Measurements from ENCODE around the gene TNIK. TPM values are rescaled to one million over a fixed set of nuclear protein-coding genes. Genes with fewer than 3 reads are reported as not detected.

TNIK gene
- total and polyA plus RNA-seq, 10 of the 15 experiments (the other 5 are each of a cell fraction or from before 2014, with no cell fraction given) = 13.9 to 74.3 (median 48.2) TPM

DNA sequence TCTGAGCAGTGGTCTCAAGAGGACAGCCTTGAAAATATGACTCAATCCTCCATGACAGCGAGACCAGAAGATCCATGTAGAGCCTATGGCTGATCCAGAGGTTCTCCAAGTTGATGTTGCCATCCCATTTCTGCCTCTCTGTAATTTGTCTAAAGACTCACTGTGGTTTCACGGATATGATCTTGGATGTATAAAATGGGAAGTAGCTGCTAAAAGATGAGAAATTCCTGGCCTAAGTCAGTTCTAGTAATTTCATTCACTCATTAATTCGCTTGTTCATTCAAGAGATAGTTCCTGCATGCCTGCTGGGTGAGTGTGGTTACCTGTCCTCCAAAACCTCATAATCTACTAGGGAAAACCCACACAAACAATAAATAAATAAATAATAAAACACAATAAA lies 145.9 kb downstream of the TNIK start:
- no TSS peak for BruUV-seq (replicated peaks)
- ATAC-seq (no peak), DNase-seq (ENCODE audit: low read depth, low spot score) (no peak), FAIRE-seq (no peak)
- Histone ChIP-seq H4K20me1 (ENCODE audit: control insufficient read depth, insufficient read depth) (no peaks in the 10 kb centered on the region), H3K36me3 (ENCODE audit: control insufficient read depth in 2 of 2, insufficient read depth in 2 of 2, low read length in 1 of 2) (peaks cover 0 to 11% of the 10 kb centered on the region in 2 experiments; a peak in 1 of 4 replicates), H3K27me3 (replicated peaks in 1 of 2; ENCODE audit: control insufficient read depth in 2 of 2, insufficient read depth in 2 of 2, low read length in 1 of 2) (no peaks in the 10 kb centered on the region), H3K4me2 (ENCODE audit: control insufficient read depth, insufficient read depth) (no peak overlapping the region), H3K4me1 (ENCODE audit: control insufficient read depth, insufficient read depth, low read length) (peaks cover 11% of the 10 kb centered on the region), H2AFZ (ENCODE audit: control insufficient read depth, low read depth, low read length) (no peak overlapping the region), H3K79me2 (ENCODE audit: control insufficient read depth, insufficient read depth, low read length) (peaks cover 89% of the 10 kb centered on the region), H3K4me3 (no peak overlapping the region), H3K9ac (ENCODE audit: control insufficient read depth, insufficient read depth, low read length) (no peak overlapping the region), H3K9me3 (replicated peaks; ENCODE audit: control insufficient read depth, insufficient read depth, low read length) (no peaks in the 10 kb centered on the region; the same call in 2 of the 3 replicates), H3K27ac (ENCODE audit: control insufficient read depth, insufficient read depth) (no peak overlapping the region)
- RAD21 ChIA-PET (ENCODE audit: unreplicated experiment) = interaction anchor here (0.9 to 1.3 kb wide), 2 partner anchors 10 to 34 kb away, joined by 3 to 4 read pairs; no protein-coding TSS in a partner anchor
- intact Hi-C loops (cut with micrococcal nuclease; ENCODE audit: unreplicated experiment) (no loop called here), in situ Hi-C loops (cut with MboI) (no loop called here)
- SMC1A ChIA-PET (ENCODE audit: uncharacterized antibody, unreplicated experiment) = interaction anchor here (0.7 to 8.9 kb wide), 6 partner anchors 9 to 71 kb away, joined by 3 to 70 read pairs (median 4); no protein-coding TSS in a partner anchor
- POLR2A ChIA-PET = interaction anchor here (1.8 kb wide), 1 partner anchor 15 kb away, joined by 5 read pairs; no protein-coding TSS in a partner anchor
- CTCF ChIA-PET = interaction anchor here (1.0 to 1.4 kb wide), 2 partner anchors 10 to 15 kb away, joined by 3 read pairs; no protein-coding TSS in a partner anchor
- WGBS (ENCODE audit: insufficient coverage, insufficient replicate concordance, low lambda C conversion rate, missing lambda C conversion rate) = 98% methylated on average over 3 of the region's 3 CpGs
- TF ChIP-seq, protein P1, sequence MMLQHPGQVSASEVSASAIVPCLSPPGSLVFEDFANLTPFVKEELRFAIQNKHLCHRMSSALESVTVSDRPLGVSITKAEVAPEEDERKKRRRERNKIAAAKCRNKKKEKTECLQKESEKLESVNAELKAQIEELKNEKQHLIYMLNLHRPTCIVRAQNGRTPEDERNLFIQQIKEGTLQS (IDR thresholded peaks at IDR 0.05; ENCODE audit: borderline replicate concordance, extremely low read depth, low read depth, low read length) = no peak
- TF ChIP-seq MXI1 (IDR thresholded peaks at IDR 0.05; ENCODE audit: low read depth, low read length) (no peak), NFYA (IDR thresholded peaks at IDR 0.05; ENCODE audit: borderline replicate concordance, low read depth, low read length) (no peak), ZNF687 (IDR thresholded peaks at IDR 0.05) (no peak), YY1 (IDR thresholded peaks at IDR 0.05; ENCODE audit: low read depth, low read length) (no peak), EP300 (IDR thresholded peaks at IDR 0.05; ENCODE audit: borderline replicate concordance in 1 of 2, control insufficient read depth in 1 of 2, low read depth in 2 of 2, low read length in 2 of 2) (no peak), RAD51 (IDR thresholded peaks at IDR 0.05) (no peak), ZBTB33 (IDR thresholded peaks at IDR 0.05) (no peak), ETV6 (conservative IDR thresholded peaks at IDR 0.05 in 1 of 2, IDR thresholded peaks at IDR 0.05 in 1 of 2; ENCODE audit: borderline replicate concordance in 1 of 2, low read depth in 1 of 2) (no peak), SREBF1 (IDR thresholded peaks at IDR 0.05; ENCODE audit: low read length) (no peak), BHLHE40 (IDR thresholded peaks at IDR 0.05; ENCODE audit: borderline replicate concordance in 1 of 2, low read depth in 2 of 2, low read length in 1 of 2) (no peak), IKZF1 (conservative IDR thresholded peaks at IDR 0.05) (no peak), SMC3 (IDR thresholded peaks at IDR 0.05; ENCODE audit: borderline replicate concordance, low read length) (no peak), NFYB (IDR thresholded peaks at IDR 0.05; ENCODE audit: insufficient read depth, low read depth, low read length) (no peak), STAT3 (IDR thresholded peaks at IDR 0.05; ENCODE audit: low read depth, low read length) (no peak), PBX3 (IDR thresholded peaks at IDR 0.05; ENCODE audit: insufficient replicate concordance, low read depth, low read length) (no peak)

All from GM12878 (cell line).